Activated naive CD4-positive, alpha-beta T cell treated with anti-CD3 and anti-CD28 coated beads, Interleukin-2, amount 50 U/mL, for 16 hours (primary cell): ENCODE data around the gene SEMA3B.

Experiments used
- DNase-seq: peaks from one replicate; pipeline ENCODE4 v3.0.0-alpha.2; 2020

The SEMA3B gene

DNA sequence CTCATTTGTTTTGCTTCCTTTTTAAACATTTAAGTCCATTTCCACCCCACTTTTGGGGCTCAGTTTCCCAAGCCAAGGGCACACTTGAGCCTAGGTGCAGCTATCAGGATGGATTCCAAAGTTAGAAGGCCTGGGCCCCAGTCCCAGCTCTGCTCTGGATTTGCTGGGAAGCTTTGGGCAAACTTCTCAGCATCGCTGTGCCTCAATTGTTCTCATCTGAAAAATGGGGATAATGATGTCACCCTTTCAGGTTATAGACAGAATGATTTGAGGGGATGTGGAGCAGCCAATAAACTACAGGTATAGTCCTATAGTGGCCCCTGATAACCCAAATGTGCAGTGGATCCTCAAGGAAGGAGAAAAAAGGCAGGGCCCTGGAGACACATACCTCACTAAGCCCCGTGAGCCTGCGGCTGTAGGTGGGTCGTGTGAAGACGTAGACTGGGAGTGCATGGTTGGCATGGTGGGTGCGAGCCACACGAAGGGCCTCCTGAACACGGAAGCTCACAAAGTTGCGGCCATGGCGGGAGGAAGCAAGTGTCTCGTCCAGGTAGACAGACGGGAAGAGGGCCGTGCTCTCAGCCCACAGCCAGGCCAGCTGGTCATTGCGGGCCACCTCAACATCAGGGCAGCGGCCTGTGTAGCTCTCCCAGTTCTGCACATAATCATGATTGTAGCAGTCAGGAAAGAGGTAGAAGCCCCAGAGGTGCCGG, 50.4 kb downstream of the SEMA3B start:
- no peak for DNase-seq

DNA sequence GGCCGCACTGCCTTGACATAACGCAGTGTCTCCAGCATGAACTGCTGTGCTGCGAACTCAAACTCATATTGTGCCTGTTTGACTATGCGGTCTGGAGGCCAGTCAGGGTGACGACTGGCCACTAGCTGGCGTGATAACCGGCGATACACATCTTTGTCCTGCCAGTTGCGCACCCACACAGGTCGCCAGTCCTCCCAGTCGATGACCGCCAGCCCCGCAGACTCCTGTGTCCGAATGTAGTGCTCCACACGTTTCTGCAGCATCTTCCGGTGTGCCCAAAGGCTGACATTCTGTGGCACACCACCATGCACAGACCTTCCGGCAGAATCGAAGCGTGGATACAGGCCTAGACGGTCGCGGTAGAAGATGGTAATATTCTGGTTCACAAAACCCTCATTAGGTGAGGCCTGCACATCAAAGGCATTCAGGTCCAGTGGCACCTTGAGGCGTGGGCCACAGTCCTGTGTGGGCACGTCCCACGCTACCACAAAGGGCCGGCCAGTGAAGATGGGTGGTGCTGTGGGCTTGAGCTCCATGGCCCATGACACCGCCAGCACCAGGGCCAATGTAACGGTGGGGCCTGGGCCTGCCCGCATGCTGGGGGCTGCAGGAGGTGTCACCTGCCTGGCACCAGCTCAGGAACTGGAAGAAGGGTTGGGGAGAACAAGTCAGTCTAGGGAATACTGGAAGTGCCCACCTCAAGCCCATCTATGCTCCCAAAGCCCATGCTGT, 51.1 kb downstream of the SEMA3B start:
- DNase-seq, result no peak

- DNase-seq, result peak; percentile 73
Observed at GRCh38 chr3:50320853-50321335, 51.9 kb downstream of the SEMA3B start.

DNA sequence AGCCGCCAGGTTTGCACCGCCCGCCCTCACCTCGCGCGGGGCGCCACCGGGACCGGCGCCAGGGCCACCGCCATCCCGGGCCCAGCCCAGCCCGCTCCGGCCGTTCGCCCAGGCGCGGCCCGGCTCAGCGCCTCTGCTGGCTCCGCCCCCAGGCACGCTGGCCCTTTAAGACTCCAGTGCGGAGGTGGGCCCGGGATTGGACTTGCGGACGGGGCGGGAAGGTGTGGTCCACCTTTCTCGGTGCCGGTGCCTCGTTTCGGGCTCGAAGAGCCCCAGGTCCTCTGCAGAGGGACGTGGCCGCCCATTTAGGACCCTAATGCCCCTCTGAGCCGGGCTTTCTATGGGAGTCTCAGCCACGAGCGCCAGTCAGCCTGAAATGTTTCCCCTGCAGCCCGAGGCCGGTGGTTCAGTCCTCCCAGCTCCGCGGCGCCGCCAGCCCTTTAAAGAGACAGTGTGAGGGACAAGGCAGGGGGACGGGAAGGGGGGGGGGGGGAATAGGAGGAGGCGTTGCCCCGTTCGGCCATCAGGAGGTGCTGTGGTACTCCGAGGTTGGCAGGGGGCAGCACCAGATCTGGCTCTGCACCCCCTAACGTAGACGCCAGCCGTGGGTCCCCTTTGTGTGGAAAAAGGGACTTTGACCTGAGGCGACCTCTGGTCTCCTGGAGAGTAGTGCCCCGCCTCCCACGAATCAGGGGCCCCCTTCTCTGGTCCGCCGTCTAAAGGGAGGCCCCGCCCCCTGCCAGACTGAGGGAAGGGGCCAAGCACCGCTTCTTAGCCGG, 52.6 kb downstream of the SEMA3B start:
- peak; percentile 86 for DNase-seq

- no peak for DNase-seq
Observed at GRCh38 chr3:50322115-50322385, 53.1 kb downstream of the SEMA3B start.

- DNase-seq, result no peak
Observed at GRCh38 chr3:50322386-50323091, 53.6 kb downstream of the SEMA3B start, which contains the start of gene HYAL2. Gene HYAL2, minus strand, starts transcription at chr3:50322745. Its CDS starts 2,256 bp downstream, at chr3:50320489.

- no peak for DNase-seq
Observed at GRCh38 chr3:50323092-50323600, 54.2 kb downstream of the SEMA3B start.

DNA sequence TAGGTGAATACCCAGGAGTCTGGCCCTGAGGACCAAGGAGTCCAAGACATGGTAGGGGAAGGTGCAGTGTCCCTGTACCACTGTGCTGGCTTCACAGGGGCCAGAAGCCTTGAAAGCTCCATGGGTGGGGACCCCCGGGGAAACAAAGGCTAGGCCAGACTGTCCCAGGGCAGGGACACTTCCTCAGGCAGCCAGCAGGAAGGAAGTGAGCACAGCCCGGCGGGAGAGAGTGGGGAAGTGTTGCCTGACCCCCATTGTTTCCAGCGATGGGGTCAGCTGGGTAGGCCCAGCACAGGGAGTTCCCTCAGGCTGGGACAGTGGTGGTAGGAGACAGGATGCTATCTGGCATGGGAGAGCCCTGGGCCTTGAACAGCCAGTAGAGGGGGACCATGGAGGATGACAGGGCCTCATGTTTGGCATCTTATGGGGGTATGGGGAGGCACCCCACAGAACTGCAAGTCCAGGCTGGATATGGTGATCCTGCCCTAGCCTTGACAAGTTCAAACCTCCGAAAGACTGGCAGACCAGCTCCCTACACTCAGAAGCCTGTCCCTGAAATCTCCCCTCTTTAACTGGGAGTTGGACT, 54.8 kb downstream of the SEMA3B start:
- no peak for DNase-seq

GRCh38 chr3:50324351-50325112, 55.6 kb downstream of the SEMA3B start:
- DNase-seq, result peak; percentile 71

DNA sequence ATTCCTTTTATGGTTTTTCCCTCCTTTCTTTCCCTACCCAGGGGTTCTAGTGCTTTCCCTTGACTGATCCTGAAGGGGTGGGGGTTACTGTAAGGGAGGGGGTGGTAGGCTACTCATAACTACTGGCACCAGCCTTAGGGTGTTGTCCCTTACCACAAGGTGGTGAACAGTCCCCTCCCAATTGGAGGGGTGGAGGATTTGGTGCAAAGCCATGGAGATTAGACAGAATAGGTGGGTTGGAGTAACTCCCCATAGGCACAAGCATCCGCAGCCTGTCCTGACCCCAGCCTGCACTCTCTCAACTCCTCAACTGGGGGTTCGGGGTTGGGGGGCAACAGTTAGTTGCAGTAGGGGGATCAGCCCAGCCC, 56.1 kb downstream of the SEMA3B start:
- no peak for DNase-seq

- DNase-seq, result no peak
Observed at GRCh38 chr3:50325497-50326181, 56.7 kb downstream of the SEMA3B start.

- DNase-seq, result no peak
Observed at GRCh38 chr3:50326182-50326541, 57.2 kb downstream of the SEMA3B start.

DNA sequence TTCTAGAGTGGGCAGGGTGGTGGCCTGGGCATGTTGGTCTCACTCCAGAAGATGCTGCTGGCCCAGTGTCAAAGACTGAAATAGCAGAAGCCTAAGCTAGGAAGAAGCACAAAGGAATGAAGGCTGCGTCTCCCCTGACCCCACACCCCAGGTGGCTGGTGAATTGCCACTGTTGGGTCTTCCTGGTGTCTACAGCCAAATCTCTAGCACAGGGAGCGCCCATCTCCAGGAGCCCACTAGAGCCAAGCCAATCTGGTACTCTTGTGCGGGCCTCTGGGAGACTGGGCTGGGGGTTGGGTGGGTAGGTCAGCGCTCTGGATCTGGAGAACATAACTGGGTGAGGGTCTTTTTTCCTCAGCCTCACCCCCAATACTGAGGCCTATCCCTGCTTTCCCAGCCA, 58.2 kb downstream of the SEMA3B start:
- DNase-seq, result no peak
